H1 (cell line): ENCODE measurements around the gene SOS1. TPM values are rescaled to one million over a fixed set of nuclear protein-coding genes. Genes with fewer than 3 reads are reported as not detected.
A peak's percentile ranks its signal among the peaks of the same experiment; 100 is the strongest.

Source experiments
- CTCF ChIA-PET: fragments of 300-600 bp; sonication (Branson Sonifier 250); formaldehyde crosslinking; loops from one replicate; lab custom pipeline; 2021; ENCODE audit not compliant: partially characterized antibody; lab: Charles Lee
- POLR2A ChIA-PET: fragments of 300-600 bp; sonication (Branson Sonifier 250); formaldehyde crosslinking; loops from one replicate; lab custom pipeline; 2021; ENCODE audit warnings: inconsistent platforms; ENCODE audit not compliant: partially characterized antibody; lab: Charles Lee
- DNase-seq, 2 experiments: peaks; one replicate each; pipeline versions ENCODE4 v3.0.0 to v3.0.0-alpha.2; 2010 to 2022; ENCODE audit warnings: low spot score in 2 of 2, low read depth in 1 of 2, mixed read lengths in 1 of 2
- FAIRE-seq: peaks from 2 replicates; lab custom pipeline; 2011; peaks lifted over from hg19 to GRCh38; lab: Jason Lieb, UNC
- H2AFZ ChIP-seq: 2 replicates; pipeline ENCODE4 v1.8.1; 2012; ENCODE audit warnings: low read length, inconsistent platforms
- H2AK5ac ChIP-seq: 2 replicates; pipeline ENCODE4 v1.6.1; 2013; ENCODE audit warnings: low read depth, low read length
- H2BK120ac ChIP-seq: replicated peaks from 2 replicates; pipeline ENCODE3; 2013; ENCODE audit warnings: low read depth, low read length, inconsistent platforms
- H2BK12ac ChIP-seq: 2 replicates; pipeline ENCODE4 v1.6.1; 2013; ENCODE audit warnings: low read depth, low read length
- H2BK15ac ChIP-seq: 2 replicates; pipeline ENCODE4 v1.6.1; 2013; ENCODE audit warnings: low read length
- H2BK20ac ChIP-seq: 2 replicates; pipeline ENCODE4 v1.6.1; 2013; ENCODE audit warnings: low read length
- H2BK5ac ChIP-seq: 2 replicates; pipeline ENCODE4 v1.6.1; 2013; ENCODE audit warnings: low read depth, low read length
- H3K14ac ChIP-seq: 2 replicates; pipeline ENCODE4 v1.6.1; 2013; ENCODE audit warnings: inconsistent platforms; ENCODE audit not compliant: insufficient read length
- H3K18ac ChIP-seq: 2 replicates; pipeline ENCODE4 v1.6.1; 2013; ENCODE audit warnings: low read length; ENCODE audit errors: extremely low read depth
- H3K23ac ChIP-seq: 2 replicates; pipeline ENCODE4 v1.6.1; 2013; ENCODE audit warnings: inconsistent platforms; ENCODE audit not compliant: insufficient read length
- H3K23me2 ChIP-seq: 2 replicates; pipeline ENCODE4 v1.6.1; 2013; ENCODE audit warnings: low read depth, low read length
- H3K27ac ChIP-seq: 2 replicates; pipeline ENCODE4 v1.6.1; 2011; ENCODE audit warnings: low read depth, low read length, inconsistent platforms
- H3K27me3 ChIP-seq, 4 experiments: replicated peaks in 1 of 4; 1 replicate in 1 of 4; 2 replicates in 3 of 4; pipeline versions ENCODE4 v1.6.1 to v1.8.1; 2011 to 2013; ENCODE audit warnings: low read length in 3 of 4, mild to moderate bottlenecking in 3 of 4, inconsistent platforms in 2 of 4, mixed read lengths in 2 of 4, moderate library complexity in 1 of 4; ENCODE audit not compliant: control insufficient read depth in 3 of 4, insufficient read depth in 3 of 4; ENCODE audit errors: extremely low read depth in 1 of 4
- H3K36me3 ChIP-seq, 4 experiments: 2 replicates each; pipeline versions ENCODE4 v1.6.1 to v1.8.1; 2011 to 2013; ENCODE audit warnings: mild to moderate bottlenecking in 4 of 4, low read length in 3 of 4, moderate library complexity in 2 of 4, control low read depth in 1 of 4, inconsistent platforms in 1 of 4; ENCODE audit not compliant: insufficient read depth in 4 of 4, control insufficient read depth in 2 of 4
- H3K4ac ChIP-seq: replicated peaks from 2 replicates; pipeline ENCODE3; 2013; ENCODE audit warnings: low read length, low read depth, mixed read lengths, inconsistent platforms; ENCODE audit not compliant: insufficient read length
- H3K4me1 ChIP-seq, 4 experiments: replicated peaks in 1 of 4; 1 replicate in 1 of 4; 2 replicates in 3 of 4; pipeline versions ENCODE4 v1.6.1 to v1.8.1; 2011 to 2013; ENCODE audit warnings: low read length in 3 of 4, inconsistent platforms in 2 of 4, mixed read lengths in 1 of 4; ENCODE audit not compliant: insufficient read depth in 4 of 4, control insufficient read depth in 3 of 4
- H3K4me2 ChIP-seq, 2 experiments: 2 replicates each; pipeline versions ENCODE4 v1.6.1 to v1.8.1; 2011 to 2013; ENCODE audit warnings: low read depth in 2 of 2, low read length in 2 of 2, control low read depth in 1 of 2, inconsistent platforms in 1 of 2, mild to moderate bottlenecking in 1 of 2; ENCODE audit not compliant: insufficient read depth in 1 of 2
- H3K4me3 ChIP-seq, 4 experiments: fragments of 200-600, 300-600 bp in 1 of 4; sonication (generic), shearing (Covaris generic), sonication (Bioruptor Twin) in 1 of 4; 2 replicates each; pipeline versions ENCODE4 v1.5.1 to v1.8.1; 2011 to 2016; ENCODE audit warnings: low read length in 4 of 4, low read depth in 3 of 4, control low read depth in 2 of 4, inconsistent platforms in 2 of 4, mild to moderate bottlenecking in 2 of 4, mixed read lengths in 1 of 4, moderate library complexity in 1 of 4; ENCODE audit not compliant: insufficient read depth in 2 of 4; ENCODE audit errors: extremely low read depth in 1 of 4
- H3K56ac ChIP-seq: replicated peaks from 2 replicates; pipeline ENCODE3; 2013; ENCODE audit warnings: low read depth, mild to moderate bottlenecking, mixed read lengths, low read length, inconsistent platforms; ENCODE audit not compliant: insufficient read length
- H3K79me1 ChIP-seq: 2 replicates; pipeline ENCODE4 v1.6.1; 2013; ENCODE audit warnings: low read depth, low read length, control low read depth
- H3K79me2 ChIP-seq, 2 experiments: 2 replicates each; pipeline versions ENCODE4 v1.6.1 to v1.8.1; 2012 to 2013; ENCODE audit warnings: low read length in 2 of 2, mild to moderate bottlenecking in 2 of 2, inconsistent platforms in 1 of 2; ENCODE audit not compliant: insufficient read depth in 2 of 2, control insufficient read depth in 1 of 2
- H3K9ac ChIP-seq, 4 experiments: replicated peaks in 1 of 4; 1 replicate in 1 of 4; 2 replicates in 3 of 4; pipeline versions ENCODE4 v1.6.1 to v1.8.1; 2011 to 2013; ENCODE audit warnings: low read depth in 3 of 4, low read length in 3 of 4, control low read depth in 2 of 4, mild to moderate bottlenecking in 2 of 4, moderate library complexity in 2 of 4, inconsistent platforms in 1 of 4; ENCODE audit errors: extremely low read depth in 1 of 4
- H3K9me3 ChIP-seq, 2 experiments: 2 replicates each; pipeline versions ENCODE4 v1.6.1 to v1.8.1; 2012 to 2013; ENCODE audit warnings: mild to moderate bottlenecking in 2 of 2, moderate library complexity in 2 of 2, control low read depth in 1 of 2, inconsistent platforms in 1 of 2, low read depth in 1 of 2, low read length in 1 of 2, mixed read lengths in 1 of 2; ENCODE audit not compliant: insufficient read depth in 2 of 2
- H4K20me1 ChIP-seq, 2 experiments: replicated peaks in 1 of 2; 2 replicates each; pipeline versions ENCODE3 to v1.8.1; 2011 to 2013; ENCODE audit warnings: inconsistent platforms in 2 of 2, low read length in 2 of 2, mild to moderate bottlenecking in 1 of 2; ENCODE audit not compliant: insufficient read depth in 2 of 2, control insufficient read depth in 1 of 2
- H4K5ac ChIP-seq: 2 replicates; pipeline ENCODE4 v1.6.1; 2013; ENCODE audit warnings: low read length, low read depth, mixed read lengths, inconsistent platforms; ENCODE audit not compliant: insufficient read length
- H4K8ac ChIP-seq: 2 replicates; pipeline ENCODE4 v1.8.0; 2013; ENCODE audit warnings: mild to moderate bottlenecking, moderate library complexity, low read length, inconsistent platforms; ENCODE audit not compliant: insufficient read depth; ENCODE audit errors: extremely low read depth
- H4K91ac ChIP-seq: replicated peaks from 2 replicates; pipeline ENCODE3; 2013; ENCODE audit warnings: low read length, mixed read lengths, inconsistent platforms; ENCODE audit not compliant: insufficient read length
- CTBP2 ChIP-seq: IDR thresholded peaks from 2 replicates; pipeline ENCODE4 v1.7.0; 2011; ENCODE audit warnings: borderline replicate concordance, mild to moderate bottlenecking, moderate library complexity, mixed read lengths, low read length; ENCODE audit not compliant: insufficient read depth, insufficient read length
- KDM4A ChIP-seq: IDR thresholded peaks from one replicate; pipeline ENCODE4 v1.7.1; 2012; ENCODE audit warnings: low read depth, mild to moderate bottlenecking, moderate library complexity, low read length, inconsistent platforms; ENCODE audit not compliant: severe bottlenecking
- RNF2 ChIP-seq: fragments of 200-900, 300-1000 bp; sonication (generic); IDR thresholded peaks from 2 replicates; pipeline ENCODE4 v1.7.1; 2016; ENCODE audit warnings: borderline replicate concordance, low read depth, mild to moderate bottlenecking, antibody characterized with exemption, low read length; ENCODE audit not compliant: poor library complexity, severe bottlenecking; ENCODE audit errors: missing control alignments
- SIN3A ChIP-seq, 2 experiments: IDR thresholded peaks in 1 of 2; conservative IDR thresholded peaks in 1 of 2; 2 replicates each; pipeline ENCODE4 v1.6.1; 2011 to 2012; ENCODE audit warnings: low read length in 2 of 2, improper control_type of control experiment in 1 of 2, low read depth in 1 of 2, mild to moderate bottlenecking in 1 of 2
- WGBS, 2 experiments: shearing (Covaris generic) in 1 of 2; methylation state at CpG; one replicate each; pipeline versions ENCODE4 v1.1.6 to v1.1.7; 2013 to 2015; ENCODE audit warnings: low lambda C conversion rate in 2 of 2, mixed read lengths in 2 of 2, inconsistent platforms in 1 of 2, low coverage in 1 of 2, missing lambda C conversion rate in 1 of 2; ENCODE audit not compliant: insufficient replicate concordance in 2 of 2, insufficient coverage in 1 of 2, insufficient read length in 1 of 2; ENCODE audit errors: extremely low coverage in 1 of 2, missing lambda C conversion rate in 1 of 2; 5-methylcytosine and 5-hydroxymethylcytosine counted together
- polyA plus RNA-seq, 7 experiments: library from polyadenylated mRNA; depleted of rRNA in 3 of 7; stranded (reverse) in 5 of 7; unstranded in 2 of 7; fragments of >200 nt in 5 of 7; fragments of 200-250 nt in 2 of 7; gene quantifications; 1 replicate in 5 of 7; 2 replicates in 1 of 7; 4 replicates in 1 of 7; pipeline versions ENCODE4 v1.2.1 to v1.2.3, GENCODE V29; 2011 to 2013; ENCODE audit warnings: missing spikeins in 2 of 7, mixed read lengths in 2 of 7
- total RNA-seq: library from RNA; stranded (reverse); fragmentation: NEBNext Ultra II Directional; extraction: Animal tissue kit (Norgen Biotek cat#: 25700); gene quantifications from 2 replicates; pipeline ENCODE4 v1.2.1, GENCODE V29; 2021

Gene SOS1
- total and polyA plus RNA-seq, 2 of the 8 experiments (the other 6 are each of a cell fraction or from before 2014, with no cell fraction given): 25.7 to 27.0 TPM

DNA sequence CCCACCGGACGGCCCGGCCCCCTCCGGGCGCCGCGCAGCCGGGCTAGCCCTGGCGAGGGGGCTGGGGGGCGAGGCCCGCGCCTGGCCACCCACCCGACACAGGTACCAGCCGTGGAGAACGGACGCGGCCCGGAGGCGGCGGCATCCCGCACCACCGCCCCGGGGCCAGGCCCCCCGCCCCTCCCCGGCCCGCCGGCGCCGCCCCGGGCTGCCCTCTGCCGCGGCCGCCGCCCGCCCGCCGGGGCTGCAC lies 405 bp downstream of the SOS1 start:
- H3K27me3 ChIP-seq: no peaks in the 10 kb centered on the region
- H2BK120ac ChIP-seq: no peak overlapping the region
- H3K4ac ChIP-seq: no peak overlapping the region
- H4K20me1 ChIP-seq: peaks cover 2% of the 10 kb centered on the region in 2 experiments
- POLR2A ChIA-PET: interaction anchor here (0.8 to 2.1 kb wide), 11 partner anchors 9 to 316 kb away, joined by 3 to 9 read pairs (median 4); no protein-coding TSS in a partner anchor
- H3K4me2 ChIP-seq: peak overlapping the region in 1 of 2 experiments; percentile 97; a peak in 2 of 4 replicates
- 3% methylated on average over 8 of the region's 37 CpGs; no CpG with 5 or more reads in 1 of the 2 experiments for WGBS, 2 experiments
- H3K79me2 ChIP-seq: peaks cover 7 to 51% of the 10 kb centered on the region in 2 experiments
- H3K14ac ChIP-seq: no peak overlapping the region
- H3K79me1 ChIP-seq: peaks cover 8% of the 10 kb centered on the region; the same call in 1 of the 2 replicates
- FAIRE-seq: no peak
- peak overlapping the region in 3 of 4 experiments; percentile 74 to 96 (median 75); a peak in 5 of 7 replicates for H3K9ac ChIP-seq
- H3K23me2 ChIP-seq: peaks cover 15% of the 10 kb centered on the region
- H4K5ac ChIP-seq: no peak overlapping the region
- H2BK20ac ChIP-seq: no peak overlapping the region
- H2BK5ac ChIP-seq: no peak overlapping the region
- H3K9me3 ChIP-seq: no peaks in the 10 kb centered on the region
- no peak overlapping the region for H2BK15ac ChIP-seq
- TF ChIP-seq CTBP2 (no peak), SIN3A (conservative IDR thresholded peaks at IDR 0.05 in 1 of 2, IDR thresholded peaks at IDR 0.05 in 1 of 2; ENCODE audit: low read depth in 1 of 2, low read length in 2 of 2) (peak in 1 of 2 experiments; percentile 8; a peak in 1 of 4 replicates), RNF2 (no peak), KDM4A (peak; percentile 52)
- CTCF ChIA-PET: interaction anchor here (0.6 to 3.8 kb wide), 5 partner anchors 9 to 302 kb away, joined by 3 to 25 read pairs (median 4); no protein-coding TSS in a partner anchor
- H4K8ac ChIP-seq: peak overlapping the region; percentile 81; the same call in 1 of the 2 replicates
- H3K23ac ChIP-seq: no peak overlapping the region
- H3K27ac ChIP-seq: no peak overlapping the region
- H2AFZ ChIP-seq: no peak overlapping the region
- no peak overlapping the region for H3K56ac ChIP-seq
- H4K91ac ChIP-seq: no peak overlapping the region
- peaks cover 0 to 3% (median 0%) of the 10 kb centered on the region in 4 experiments; a peak in 1 of 8 replicates for H3K36me3 ChIP-seq
- peaks cover 5 to 9% (median 8%) of the 10 kb centered on the region in 4 experiments for H3K4me1 ChIP-seq
- no peak overlapping the region for H2BK12ac ChIP-seq
- no peak for DNase-seq
- no peak overlapping the region for H3K18ac ChIP-seq
- no peak overlapping the region for H2AK5ac ChIP-seq
- peak overlapping the region; percentile 80 to 90 (median 84); a peak in 7 of 8 replicates for H3K4me3 ChIP-seq
